Stomach (tissue), 4 donors: ENCODE measurements around the gene PSD2.

Source experiments
- EP300 ChIP-seq: sonication (generic); formaldehyde crosslinking; IDR thresholded peaks from one replicate; pipeline ENCODE4 v1.6.1; 2017; ENCODE audit warnings: antibody characterized with exemption
- POLR2A ChIP-seq, 4 donors: fragments of 450-650 bp; IDR thresholded peaks; one replicate each; pipeline ENCODE4 v1.6.1; 2016; ENCODE audit warnings: antibody characterized with exemption in 4 of 4, control low read depth in 2 of 4, mild to moderate bottlenecking in 1 of 4, moderate library complexity in 1 of 4
- POLR2AphosphoS5 ChIP-seq, 3 donors: sonication (generic); formaldehyde crosslinking; IDR thresholded peaks; one replicate each; pipeline ENCODE4 v1.6.1; 2016; ENCODE audit warnings: antibody characterized with exemption in 3 of 3
- TF ChIP-seq, protein P1 (sequence below), 7 experiments: fragments of 450-650 bp in 4 of 7; fragments of 200-600 bp in 3 of 7; sonication (generic) in 3 of 7; IDR thresholded peaks; one replicate each; pipeline ENCODE4 v1.5.1; 2016 to 2019; ENCODE audit warnings: antibody characterized with exemption in 7 of 7, control low read depth in 2 of 7, mild to moderate bottlenecking in 1 of 7

DNA sequence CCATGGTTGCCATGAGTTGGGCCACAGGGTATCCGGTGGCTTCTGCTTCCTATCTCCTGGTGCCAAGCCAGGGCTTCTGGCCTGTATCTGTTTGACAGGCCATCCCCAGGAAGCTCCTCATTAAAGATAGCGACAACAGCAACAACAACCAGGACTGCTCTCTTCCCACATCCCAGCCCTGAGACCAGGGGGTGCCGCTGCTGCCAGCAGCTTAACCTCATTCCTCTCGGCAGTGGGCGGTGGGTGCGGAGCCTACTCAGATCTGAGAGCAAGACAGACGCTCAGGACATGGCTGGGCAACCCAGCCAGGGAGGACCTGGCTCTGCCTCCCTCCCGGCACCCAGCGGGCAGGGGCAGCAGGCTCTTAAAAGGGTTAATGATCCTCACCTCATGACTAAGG lies 98.3 kb downstream of the PSD2 start:
- TF ChIP-seq, protein P1, sequence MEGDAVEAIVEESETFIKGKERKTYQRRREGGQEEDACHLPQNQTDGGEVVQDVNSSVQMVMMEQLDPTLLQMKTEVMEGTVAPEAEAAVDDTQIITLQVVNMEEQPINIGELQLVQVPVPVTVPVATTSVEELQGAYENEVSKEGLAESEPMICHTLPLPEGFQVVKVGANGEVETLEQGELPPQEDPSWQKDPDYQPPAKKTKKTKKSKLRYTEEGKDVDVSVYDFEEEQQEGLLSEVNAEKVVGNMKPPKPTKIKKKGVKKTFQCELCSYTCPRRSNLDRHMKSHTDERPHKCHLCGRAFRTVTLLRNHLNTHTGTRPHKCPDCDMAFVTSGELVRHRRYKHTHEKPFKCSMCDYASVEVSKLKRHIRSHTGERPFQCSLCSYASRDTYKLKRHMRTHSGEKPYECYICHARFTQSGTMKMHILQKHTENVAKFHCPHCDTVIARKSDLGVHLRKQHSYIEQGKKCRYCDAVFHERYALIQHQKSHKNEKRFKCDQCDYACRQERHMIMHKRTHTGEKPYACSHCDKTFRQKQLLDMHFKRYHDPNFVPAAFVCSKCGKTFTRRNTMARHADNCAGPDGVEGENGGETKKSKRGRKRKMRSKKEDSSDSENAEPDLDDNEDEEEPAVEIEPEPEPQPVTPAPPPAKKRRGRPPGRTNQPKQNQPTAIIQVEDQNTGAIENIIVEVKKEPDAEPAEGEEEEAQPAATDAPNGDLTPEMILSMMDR (IDR thresholded peaks at IDR 0.05): no peak
- TF ChIP-seq POLR2A (IDR thresholded peaks at IDR 0.05): no peak
- no peak for TF ChIP-seq POLR2AphosphoS5 (IDR thresholded peaks at IDR 0.05)
- no peak for TF ChIP-seq EP300
